Measurements from ENCODE around the gene FRY. TPM values are rescaled to one million over a fixed set of nuclear protein-coding genes. Genes with fewer than 3 reads are reported as not detected.
A peak's percentile ranks its signal among the peaks of the same experiment; 100 is the strongest.

The FRY gene
- total RNA-seq, 4 donors from 2014 or later = 27.4 to 50.4 (median 39.4) TPM

DNA sequence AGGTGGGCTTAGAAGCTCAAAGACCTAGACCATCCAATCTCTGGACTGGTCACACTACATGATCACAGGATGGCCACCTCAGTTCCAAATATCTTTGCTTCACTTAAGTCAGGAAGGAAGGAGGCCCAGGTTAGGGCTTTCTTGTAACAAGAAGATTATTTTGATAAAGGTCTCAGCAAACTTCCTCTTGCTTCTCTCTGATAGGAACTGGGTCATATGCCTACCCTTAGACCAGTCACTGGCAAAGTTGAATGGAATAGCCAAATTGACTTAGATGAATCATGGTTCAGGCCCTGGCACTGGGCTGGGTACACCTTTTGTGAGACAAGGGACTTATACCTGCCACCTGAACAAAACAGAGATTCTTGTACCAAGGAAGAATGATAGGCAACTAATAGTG is 11.0 kb downstream of the FRY start:
- Histone ChIP-seq H3K36me3 (no peaks in the 10 kb centered on the region), H3K4me1 (peaks cover 8 to 12% of the 10 kb centered on the region in 2 donors), H3K27ac (no peak overlapping the region), H3K4me3 (replicated peaks in 1 of 3) (no peak overlapping the region), H3K27me3 (no peaks in the 10 kb centered on the region), H3K9me3 (no peaks in the 10 kb centered on the region)
- intact Hi-C loops (cut with DNase I) = no loop called here
- no peak for TF ChIP-seq POLR2A (IDR thresholded peaks at IDR 0.05)
- TF ChIP-seq, protein P1, sequence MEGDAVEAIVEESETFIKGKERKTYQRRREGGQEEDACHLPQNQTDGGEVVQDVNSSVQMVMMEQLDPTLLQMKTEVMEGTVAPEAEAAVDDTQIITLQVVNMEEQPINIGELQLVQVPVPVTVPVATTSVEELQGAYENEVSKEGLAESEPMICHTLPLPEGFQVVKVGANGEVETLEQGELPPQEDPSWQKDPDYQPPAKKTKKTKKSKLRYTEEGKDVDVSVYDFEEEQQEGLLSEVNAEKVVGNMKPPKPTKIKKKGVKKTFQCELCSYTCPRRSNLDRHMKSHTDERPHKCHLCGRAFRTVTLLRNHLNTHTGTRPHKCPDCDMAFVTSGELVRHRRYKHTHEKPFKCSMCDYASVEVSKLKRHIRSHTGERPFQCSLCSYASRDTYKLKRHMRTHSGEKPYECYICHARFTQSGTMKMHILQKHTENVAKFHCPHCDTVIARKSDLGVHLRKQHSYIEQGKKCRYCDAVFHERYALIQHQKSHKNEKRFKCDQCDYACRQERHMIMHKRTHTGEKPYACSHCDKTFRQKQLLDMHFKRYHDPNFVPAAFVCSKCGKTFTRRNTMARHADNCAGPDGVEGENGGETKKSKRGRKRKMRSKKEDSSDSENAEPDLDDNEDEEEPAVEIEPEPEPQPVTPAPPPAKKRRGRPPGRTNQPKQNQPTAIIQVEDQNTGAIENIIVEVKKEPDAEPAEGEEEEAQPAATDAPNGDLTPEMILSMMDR (IDR thresholded peaks at IDR 0.05) = no peak
- no peak for DNase-seq

DNA sequence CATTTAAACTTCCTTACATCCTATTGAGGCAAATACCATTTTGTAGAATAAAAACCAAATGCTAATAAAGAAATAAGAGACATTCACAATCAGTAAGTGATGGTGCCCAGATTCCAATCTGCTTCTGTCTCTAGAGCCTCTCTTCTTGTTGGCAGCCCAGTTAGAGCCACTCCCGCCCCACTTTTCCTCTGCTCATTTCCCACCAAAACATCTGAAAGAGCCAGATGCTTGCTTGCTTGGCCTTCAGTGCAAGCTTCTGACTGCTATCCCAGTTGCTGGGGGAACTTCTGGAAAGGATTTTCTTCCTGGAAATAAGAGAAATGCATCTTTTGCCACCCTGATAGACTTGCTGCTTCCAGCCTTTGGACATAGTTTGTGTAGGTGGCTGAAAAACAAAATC is 12.9 kb downstream of the FRY start:
- WGBS, 2 donors = 84 to 96% methylated on average over 1 of the region's 1 CpG
- no peaks in the 10 kb centered on the region for H3K27me3 ChIP-seq
- no peak overlapping the region for H3K4me3 ChIP-seq (replicated peaks in 1 of 3)
- intact Hi-C loops (cut with DNase I) = no loop called here
- no peaks in the 10 kb centered on the region for H3K9me3 ChIP-seq
- TF ChIP-seq, protein P1 (IDR thresholded peaks at IDR 0.05) = no peak
- TF ChIP-seq POLR2A (IDR thresholded peaks at IDR 0.05) = no peak
- H3K4me1 ChIP-seq = peaks cover 21 to 26% of the 10 kb centered on the region in 2 donors
- no peaks in the 10 kb centered on the region for H3K36me3 ChIP-seq
- no peak overlapping the region for H3K27ac ChIP-seq
- DNase-seq = no peak

DNA sequence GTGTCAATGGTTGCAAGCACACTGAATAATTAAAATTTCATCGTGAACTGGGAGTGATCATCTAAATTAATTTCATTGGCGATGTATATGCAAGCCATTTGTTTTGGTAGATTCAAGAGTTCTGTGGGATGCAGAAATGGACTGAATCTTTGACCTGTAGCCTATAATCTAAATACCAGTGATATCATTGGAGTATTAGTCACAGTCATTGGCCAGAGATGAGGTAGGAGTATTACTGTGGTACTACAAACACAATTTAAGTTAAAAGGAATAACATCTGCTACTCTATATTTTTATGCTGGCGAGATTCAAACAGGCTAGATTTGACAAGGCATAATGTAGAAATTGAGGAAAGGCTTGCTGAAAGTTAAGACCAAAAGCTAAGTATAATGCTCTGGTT is 14.0 kb downstream of the FRY start:
- no peak for TF ChIP-seq POLR2A (IDR thresholded peaks at IDR 0.05)
- TF ChIP-seq, protein P1 (IDR thresholded peaks at IDR 0.05) = no peak
- no peaks in the 10 kb centered on the region for H3K9me3 ChIP-seq
- H3K27ac ChIP-seq = peak overlapping the region in 1 of 3 donors; percentile 60
- no peak overlapping the region for H3K4me3 ChIP-seq (replicated peaks in 1 of 3)
- intact Hi-C loops (cut with DNase I) = no loop called here
- no peak for DNase-seq
- H3K36me3 ChIP-seq = no peaks in the 10 kb centered on the region
- no peaks in the 10 kb centered on the region for H3K27me3 ChIP-seq
- WGBS, 2 donors = 94 to 95% methylated on average over 3 of the region's 3 CpGs
- peaks cover 21 to 26% of the 10 kb centered on the region in 2 donors for H3K4me1 ChIP-seq

DNA sequence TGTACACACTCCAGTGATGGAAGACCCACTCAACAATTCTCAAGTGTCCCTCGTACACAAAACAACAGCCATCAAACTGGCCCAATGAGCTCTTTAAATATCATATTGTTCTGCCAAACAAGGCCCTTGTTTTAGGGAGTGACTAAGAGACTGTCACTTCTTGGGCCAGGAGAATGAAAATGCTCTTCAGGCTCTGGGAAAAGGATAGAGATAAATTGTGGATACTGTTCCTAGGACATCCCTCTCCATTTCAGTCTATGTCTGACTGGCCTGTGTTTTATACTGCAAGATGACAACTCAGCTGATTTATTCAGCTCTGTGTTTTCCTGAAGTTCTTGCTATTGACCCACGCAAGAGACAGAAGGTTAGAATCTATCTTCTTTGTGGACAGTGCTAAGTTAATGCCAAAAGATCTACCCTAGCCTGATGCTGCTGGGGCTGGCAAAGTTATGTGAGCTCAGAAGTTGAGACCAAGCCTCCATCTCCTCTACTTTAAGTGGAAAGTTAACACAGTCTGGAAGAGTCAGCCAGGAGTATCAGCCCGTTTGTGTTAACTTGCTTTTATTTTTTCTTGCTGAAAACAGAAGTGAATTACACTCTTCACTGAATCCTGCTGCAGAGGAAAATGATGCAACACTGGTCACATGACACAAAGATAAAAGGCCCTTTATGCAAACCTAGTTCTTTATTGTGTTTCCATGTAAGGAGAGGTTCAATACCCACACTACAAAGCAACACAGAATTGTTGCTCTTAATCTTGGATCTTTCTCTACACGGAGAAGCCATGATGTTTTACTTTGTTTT is 14.6 kb downstream of the FRY start:
- H3K36me3 ChIP-seq = no peaks in the 10 kb centered on the region
- intact Hi-C loops (cut with DNase I) = no loop called here
- peak; percentile 7 to 13 for DNase-seq
- H3K4me1 ChIP-seq = peaks cover 21 to 26% of the 10 kb centered on the region in 2 donors
- no peaks in the 10 kb centered on the region for H3K27me3 ChIP-seq
- WGBS, 2 donors = 46 to 48% methylated on average over 4 of the region's 4 CpGs
- H3K9me3 ChIP-seq = no peaks in the 10 kb centered on the region
- no peak for TF ChIP-seq POLR2A (IDR thresholded peaks at IDR 0.05)
- TF ChIP-seq, protein P1 (IDR thresholded peaks at IDR 0.05) = no peak
- H3K27ac ChIP-seq = peak overlapping the region; percentile 28 to 60 (median 36)
- H3K4me3 ChIP-seq (replicated peaks in 1 of 3) = no peak overlapping the region

DNA sequence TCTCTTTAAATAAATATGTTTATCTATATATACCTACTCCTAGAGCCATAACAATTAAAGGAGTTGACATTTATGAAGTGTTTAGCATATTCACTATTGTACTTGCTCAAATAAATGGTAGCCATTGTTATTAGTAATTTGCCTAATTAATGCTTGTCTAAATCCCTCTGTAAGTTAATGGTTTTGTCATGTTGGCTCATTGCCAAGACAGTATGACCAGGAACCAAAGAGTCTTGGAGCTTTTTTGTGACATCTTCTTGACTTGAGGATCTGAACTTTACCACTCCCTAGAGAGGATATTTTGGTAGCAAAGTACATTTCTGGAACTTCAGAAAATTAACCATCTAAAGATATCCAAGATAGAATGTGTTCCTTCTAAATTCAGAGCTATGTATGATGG is 15.5 kb downstream of the FRY start:
- intact Hi-C loops (cut with DNase I) = no loop called here
- no peak for DNase-seq
- H3K9me3 ChIP-seq = no peaks in the 10 kb centered on the region
- no peaks in the 10 kb centered on the region for H3K27me3 ChIP-seq
- H3K4me1 ChIP-seq = peaks cover 21 to 26% of the 10 kb centered on the region in 2 donors
- TF ChIP-seq, protein P1 (IDR thresholded peaks at IDR 0.05) = no peak
- no peak for TF ChIP-seq POLR2A (IDR thresholded peaks at IDR 0.05)
- no peak overlapping the region for H3K4me3 ChIP-seq (replicated peaks in 1 of 3)
- peak overlapping the region in 2 of 3 donors; percentile 36 to 55 for H3K27ac ChIP-seq
- H3K36me3 ChIP-seq = no peaks in the 10 kb centered on the region
